HG03460 (cell line): ENCODE measurements around the gene SLC15A1.

Source experiments
- ATAC-seq: cut with Tn5 transposase; IDR thresholded peaks from one replicate; pipeline ENCODE4 v1.9.1; 2021; ENCODE audit not compliant: unreplicated experiment

Gene SLC15A1

DNA sequence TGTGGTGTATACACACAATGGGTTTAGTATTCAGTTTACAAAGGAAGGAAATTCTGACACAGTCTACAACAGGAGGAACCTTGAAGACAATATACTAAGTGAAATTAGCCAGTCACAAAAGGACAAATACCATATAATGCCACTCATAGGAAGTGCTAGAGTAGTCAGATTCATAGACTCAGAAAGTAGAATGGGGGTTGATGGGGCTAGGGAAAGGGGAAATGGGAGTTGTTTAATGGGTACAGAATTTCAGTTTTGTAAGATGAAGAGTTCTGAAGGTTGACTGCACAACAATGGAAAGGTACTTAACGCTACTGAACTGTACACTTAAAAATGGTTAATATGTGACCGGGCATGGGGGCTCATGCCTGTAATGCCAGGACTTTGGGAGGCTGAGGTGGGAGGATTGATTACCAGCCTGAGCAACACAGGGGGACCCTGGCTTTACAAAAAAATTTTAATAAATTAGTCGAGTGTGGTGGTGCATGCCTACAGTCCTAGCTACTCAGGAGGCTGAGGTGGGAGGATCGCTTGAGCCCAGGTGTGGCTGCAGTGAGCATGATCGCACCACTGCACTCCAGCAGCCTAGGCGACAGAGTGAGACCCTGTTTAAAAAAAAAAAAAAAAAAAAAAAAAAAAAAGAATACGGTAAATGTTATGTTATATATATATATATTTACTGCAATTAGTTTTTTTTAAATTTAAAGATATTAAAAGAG is 45.0 kb downstream of the SLC15A1 start:
- no peak for ATAC-seq

DNA sequence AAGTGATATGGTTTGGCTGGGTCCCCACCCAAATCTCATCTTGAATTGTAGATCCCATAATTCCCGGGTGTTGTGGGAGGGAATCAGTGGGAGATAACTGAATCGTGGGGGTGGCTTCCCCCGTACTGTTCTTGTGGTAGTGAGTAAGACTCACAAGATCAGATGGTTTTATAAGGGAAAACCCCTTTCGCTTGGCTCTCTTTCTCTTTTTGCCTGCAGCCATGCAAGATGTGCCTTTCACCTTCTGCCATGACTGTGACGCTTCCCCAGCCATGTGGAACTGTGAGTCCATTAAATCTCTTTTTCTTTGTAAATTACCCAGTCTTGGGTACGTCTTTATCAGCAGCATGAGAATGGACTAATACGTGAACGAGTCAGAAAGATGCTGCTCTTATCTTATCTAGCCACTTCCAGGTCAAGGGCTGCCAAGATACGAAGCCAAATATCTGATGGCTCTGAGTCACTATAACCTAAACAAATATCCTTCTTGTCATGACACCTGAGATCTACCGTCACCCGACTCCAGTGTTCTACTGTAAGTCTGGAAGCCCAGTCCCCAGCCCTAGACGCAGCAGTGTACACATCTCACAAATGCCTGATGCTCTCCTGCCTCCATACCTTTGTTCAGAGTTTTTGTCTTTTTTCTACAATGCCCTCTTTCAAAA is 45.9 kb downstream of the SLC15A1 start:
- peak; percentile 43 for ATAC-seq

GRCh38 chr13:98697791-98698190 is 54.7 kb downstream of the SLC15A1 start:
- ATAC-seq = no peak

- ATAC-seq = no peak
Observed at GRCh38 chr13:98693756-98694155, 58.7 kb downstream of the SLC15A1 start.

DNA sequence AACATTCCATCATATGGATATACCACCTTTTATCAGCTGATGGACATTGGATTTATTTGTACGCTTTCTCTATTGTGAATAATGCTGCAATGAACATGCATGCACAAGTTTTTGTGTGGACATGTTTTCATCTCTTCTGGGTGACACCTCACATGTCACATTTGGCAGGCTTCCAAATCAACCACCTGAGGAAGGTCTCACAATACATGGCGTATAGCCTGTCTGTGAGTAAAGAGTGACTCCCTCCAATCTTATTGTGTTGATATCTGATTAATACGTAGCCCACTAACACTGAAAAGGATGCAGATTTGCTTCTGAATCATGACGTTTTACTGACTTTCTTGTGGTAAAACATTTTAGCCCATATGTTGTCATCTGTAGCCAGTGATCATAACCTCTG is 61.1 kb downstream of the SLC15A1 start:
- no peak for ATAC-seq

GRCh38 chr13:98690348-98691022 is 62.0 kb downstream of the SLC15A1 start:
- ATAC-seq = no peak

GRCh38 chr13:98689347-98689968 is 63.0 kb downstream of the SLC15A1 start:
- ATAC-seq = no peak

- ATAC-seq = no peak
Observed at GRCh38 chr13:98688373-98688772, 64.1 kb downstream of the SLC15A1 start.

GRCh38 chr13:98687319-98687718 is 65.2 kb downstream of the SLC15A1 start:
- ATAC-seq = no peak

GRCh38 chr13:98686270-98686669 is 66.2 kb downstream of the SLC15A1 start:
- ATAC-seq = no peak

- ATAC-seq = no peak
Observed at GRCh38 chr13:98685146-98685545, 67.3 kb downstream of the SLC15A1 start.

DNA sequence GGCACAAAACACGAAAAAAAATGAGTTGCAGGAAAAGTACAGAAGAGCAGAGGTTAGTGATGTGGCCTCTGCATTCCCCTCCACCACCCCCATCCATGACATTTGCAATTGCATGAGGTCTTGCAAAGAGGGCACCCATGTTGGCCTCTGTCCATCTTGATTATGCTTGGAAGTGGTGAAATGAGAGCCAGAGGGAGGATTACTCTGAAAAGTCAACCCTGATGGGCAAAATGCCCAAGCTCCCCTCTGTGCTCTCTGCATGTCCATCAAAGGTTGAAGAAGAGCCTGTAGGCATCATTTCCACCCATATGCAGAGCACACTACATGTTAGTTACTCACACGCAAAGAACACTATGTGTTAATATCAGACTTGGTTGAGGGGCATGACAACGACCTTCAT is 71.4 kb downstream of the SLC15A1 start:
- ATAC-seq = no peak

DNA sequence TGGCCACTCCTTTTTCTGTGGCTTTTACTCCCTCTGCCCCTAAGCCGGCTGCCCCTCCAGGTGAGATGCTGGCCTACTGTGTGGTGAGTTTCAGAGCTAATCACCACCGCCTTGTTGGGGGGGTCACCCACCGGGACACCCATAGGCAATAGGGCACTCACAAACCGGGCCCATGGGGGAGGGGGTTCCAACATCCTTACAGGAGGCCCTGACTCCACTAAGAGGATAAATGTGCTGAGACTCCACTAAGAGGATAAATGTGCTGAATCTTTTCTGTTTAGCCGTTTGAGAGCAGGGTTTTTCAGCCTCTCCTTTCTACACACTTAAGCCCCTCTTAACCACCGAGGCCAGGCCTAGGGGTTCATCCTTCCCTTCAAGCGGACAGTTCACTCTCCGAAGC is 73.7 kb downstream of the SLC15A1 start:
- ATAC-seq = no peak

DNA sequence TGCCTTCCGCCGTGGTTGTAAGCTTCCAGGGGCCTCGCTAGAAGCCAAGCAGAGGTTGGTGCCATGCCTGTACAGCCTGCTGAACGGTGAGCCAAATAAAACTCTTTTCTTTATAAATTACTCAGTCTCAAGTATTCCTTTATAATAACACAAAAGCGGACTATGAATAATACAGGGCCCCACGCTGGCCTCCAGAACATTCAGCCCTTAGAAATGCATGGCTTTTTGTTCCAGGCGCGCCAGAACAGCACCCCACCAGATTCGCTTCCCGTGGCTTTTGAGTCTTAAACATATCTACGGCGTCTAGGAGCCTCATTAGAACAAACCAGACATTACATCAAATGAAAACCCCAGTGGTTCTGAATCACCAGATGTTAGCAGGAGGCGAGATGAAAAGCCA is 75.1 kb downstream of the SLC15A1 start:
- ATAC-seq = no peak

DNA sequence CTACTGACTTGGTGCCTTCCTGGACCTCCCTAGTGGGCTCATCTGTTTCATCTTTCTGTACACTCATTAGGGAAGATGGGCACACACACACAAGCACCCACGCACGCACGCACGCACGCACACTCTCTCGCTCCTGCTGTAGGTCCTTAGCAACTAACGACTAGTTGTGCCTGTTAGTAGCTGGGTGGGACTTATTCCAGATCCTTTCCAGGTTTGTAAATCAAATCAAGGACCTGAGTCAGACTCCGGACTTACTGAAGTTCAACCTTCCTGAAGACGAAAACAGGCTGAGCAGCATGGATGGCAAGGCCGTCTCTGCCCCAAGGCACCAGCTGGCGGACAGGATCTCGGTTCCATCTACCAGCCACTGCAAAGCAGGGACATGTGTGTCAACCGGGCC is 76.2 kb downstream of the SLC15A1 start:
- no peak for ATAC-seq

- ATAC-seq = no peak
Observed at GRCh38 chr13:98675837-98676236, 76.6 kb downstream of the SLC15A1 start.

DNA sequence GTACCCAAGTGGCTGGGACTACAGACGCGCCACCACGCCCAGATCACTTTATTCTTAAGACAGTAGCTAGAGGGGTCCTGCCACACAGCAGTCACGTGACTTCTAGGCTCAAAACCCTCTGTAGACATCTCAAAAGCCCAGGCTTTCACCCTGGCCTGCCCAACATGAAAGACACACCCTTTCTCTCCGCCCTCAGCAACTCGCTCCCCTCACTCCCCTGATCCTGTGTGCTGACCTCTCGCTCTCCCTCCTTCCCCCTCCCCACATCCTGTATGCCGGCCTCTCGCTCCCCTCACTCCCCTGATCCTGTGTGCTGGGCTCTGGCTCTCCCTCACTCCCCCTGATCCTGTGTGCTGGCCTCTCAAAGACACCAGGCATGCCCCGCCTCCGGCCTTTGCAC is 77.4 kb downstream of the SLC15A1 start:
- no peak for ATAC-seq

GRCh38 chr13:98672947-98673613 is 79.4 kb downstream of the SLC15A1 start:
- peak; percentile 70 for ATAC-seq

DNA sequence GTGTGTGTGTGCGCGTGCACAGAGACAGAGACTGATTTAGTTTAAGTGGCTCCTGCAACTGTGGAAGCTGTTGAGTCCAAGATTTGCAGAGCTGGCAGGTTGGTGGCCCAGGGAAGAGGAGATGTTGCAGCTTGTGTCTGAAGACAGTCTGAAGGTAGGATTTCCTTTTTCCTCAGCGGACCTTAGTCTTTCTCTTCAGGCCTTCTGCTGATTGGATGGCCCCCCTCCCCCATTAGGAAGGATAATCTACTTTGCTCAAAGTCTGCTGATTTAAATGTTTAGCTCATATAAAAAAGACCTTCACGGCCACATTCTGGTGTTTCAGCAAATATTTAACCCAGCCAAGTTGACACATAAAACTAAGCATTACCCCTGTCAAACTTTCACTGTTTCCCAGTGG is 84.3 kb downstream of the SLC15A1 start:
- no peak for ATAC-seq

GRCh38 chr13:98665638-98665995 is 86.9 kb downstream of the SLC15A1 start:
- no peak for ATAC-seq

DNA sequence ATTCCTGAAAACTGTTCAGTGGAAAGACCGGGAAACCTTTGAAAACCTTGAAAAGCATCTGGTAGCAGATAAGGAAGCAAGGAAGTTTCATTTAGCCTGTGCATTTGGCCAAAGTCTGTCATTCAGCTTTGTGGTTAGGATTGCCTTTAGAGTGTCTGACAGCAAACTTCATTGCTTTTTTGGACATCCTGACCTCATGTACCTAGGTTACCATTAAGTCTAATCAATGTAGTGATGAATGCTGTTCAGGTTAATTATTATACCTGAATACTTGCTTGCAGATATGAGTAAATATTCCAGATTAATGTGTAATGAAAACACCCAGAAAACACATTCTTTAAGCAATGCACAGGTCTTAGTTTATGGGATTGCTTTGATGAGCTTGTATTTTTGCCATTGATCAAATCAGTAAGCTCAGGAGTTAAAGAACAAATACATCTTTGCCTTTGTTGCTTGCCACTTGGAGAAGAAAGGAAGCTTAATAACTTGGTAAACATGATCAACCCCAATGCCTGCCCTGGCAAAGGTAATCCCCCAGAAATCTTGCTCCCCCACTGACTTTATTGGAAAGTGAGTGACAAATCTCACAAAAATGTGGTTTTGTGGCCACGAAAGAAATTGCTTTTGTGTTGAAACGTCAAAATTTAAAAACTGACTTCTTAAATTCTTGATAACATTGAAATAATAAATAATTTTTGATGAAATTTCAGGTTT is 87.4 kb downstream of the SLC15A1 start:
- ATAC-seq = no peak
